ENCODE measurements around the gene PNRC1.

- TF ChIP-seq NR3C1 (IDR thresholded peaks at IDR 0.05) (no peak), CTCF (IDR thresholded peaks at IDR 0.05) (no peak), EP300 (IDR thresholded peaks at IDR 0.05) (no peak), E2F6 (IDR thresholded peaks at IDR 0.05; ENCODE audit: borderline replicate concordance, low read depth) (no peak), POLR2A (IDR thresholded peaks at IDR 0.05; ENCODE audit: low read length) (no peak), MAX (IDR thresholded peaks at IDR 0.05) (no peak), ELK1 (IDR thresholded peaks at IDR 0.05; ENCODE audit: low read depth, low read length) (no peak), HDAC2 (IDR thresholded peaks at IDR 0.05) (no peak), MAFK (IDR thresholded peaks at IDR 0.05; ENCODE audit: partially characterized antibody) (no peak), REST (IDR thresholded peaks at IDR 0.05) (no peak)
Observed at GRCh38 chr6:89034586-89035251, 45.8 kb upstream of the PNRC1 start.
